Measurements from ENCODE around the gene TLCD5.

- TF ChIP-seq CTCF (IDR thresholded peaks at IDR 0.05) (no peak), POLR2A (IDR thresholded peaks at IDR 0.05) (no peak)
These were observed 25.5 kb downstream of the TLCD5 start for GRCh38 chr11:120350637-120351036.

All from lower leg skin (tissue), 3 donors.